ENCODE results near the gene HACD2. TPM values are rescaled to one million over a fixed set of nuclear protein-coding genes. Genes with fewer than 3 reads are reported as not detected.

The HACD2 gene
- polyA plus RNA-seq, 1 of the 3 experiments (the other 2 are of a cell fraction), result 13.8 TPM

- H3K9me3 ChIP-seq, result peaks cover 16% of the 10 kb centered on the region
- H3K4me3 ChIP-seq (ENCODE audit: low read depth in 2 of 2, low read length in 1 of 2), result no peak overlapping the region
- H2AFZ ChIP-seq (ENCODE audit: low read depth), result no peak overlapping the region
- CTCF ChIA-PET, result interaction anchor here (0.7 to 2.6 kb wide), 7 partner anchors 9 to 295 kb away, joined by 3 to 10 read pairs (median 3); no protein-coding TSS in a partner anchor
- POLR2A ChIA-PET, result no interaction called here
- peaks cover 10% of the 10 kb centered on the region for H3F3A ChIP-seq (replicated peaks; ENCODE audit: insufficient read depth)
- WGBS (ENCODE audit: low lambda C conversion rate), result 73% methylated on average over 1 of the region's 1 CpG
- no peak overlapping the region for H3K27ac ChIP-seq (ENCODE audit: low read depth in 2 of 2, low read length in 1 of 2)
- no peaks in the 10 kb centered on the region for H3K4me1 ChIP-seq (ENCODE audit: control insufficient read depth in 1 of 2, insufficient read depth in 2 of 2, low read depth in 1 of 2, low read length in 1 of 2)
- H4K20me1 ChIP-seq (ENCODE audit: insufficient read depth), result no peaks in the 10 kb centered on the region
- DNase-seq, result no peak
- H3K27me3 ChIP-seq (ENCODE audit: insufficient read depth), result no peaks in the 10 kb centered on the region
- H3K9me2 ChIP-seq, result no peaks in the 10 kb centered on the region
- H3K36me3 ChIP-seq (replicated peaks in 1 of 2; ENCODE audit: control insufficient read depth in 1 of 2, insufficient read depth in 2 of 2, low read length in 1 of 2), result peaks cover 6 to 9% of the 10 kb centered on the region in 2 experiments
- H3K9ac ChIP-seq, result no peak overlapping the region
- no peak overlapping the region for H3K4me2 ChIP-seq
- TF ChIP-seq POLR2AphosphoS5 (IDR thresholded peaks at IDR 0.05; ENCODE audit: low read depth, low read length) (no peak), RFX5 (IDR thresholded peaks at IDR 0.05; ENCODE audit: low read length) (no peak), YY1 (IDR thresholded peaks at IDR 0.05; ENCODE audit: low read depth) (no peak), RAD21 (IDR thresholded peaks at IDR 0.05; ENCODE audit: low read length) (no peak), CHD2 (IDR thresholded peaks at IDR 0.05; ENCODE audit: low read length, partially characterized antibody) (no peak), USF1 (IDR thresholded peaks at IDR 0.05; ENCODE audit: borderline replicate concordance, low read depth) (no peak), MEF2A (IDR thresholded peaks at IDR 0.05; ENCODE audit: borderline replicate concordance, low read depth) (no peak), MXI1 (IDR thresholded peaks at IDR 0.05; ENCODE audit: low read depth, low read length) (no peak), FOSL2 (IDR thresholded peaks at IDR 0.05; ENCODE audit: borderline replicate concordance, low read depth) (no peak), SMC3 (IDR thresholded peaks at IDR 0.05; ENCODE audit: low read depth, low read length) (no peak), SIN3A (IDR thresholded peaks at IDR 0.05; ENCODE audit: borderline replicate concordance, low read depth, low read length) (no peak), ELF1 (IDR thresholded peaks at IDR 0.05) (no peak), NFIC (IDR thresholded peaks at IDR 0.05; ENCODE audit: borderline replicate concordance) (no peak), IRF3 (IDR thresholded peaks at IDR 0.05; ENCODE audit: low read depth, low read length) (no peak), RCOR1 (IDR thresholded peaks at IDR 0.05; ENCODE audit: low read length) (no peak), PBX3 (IDR thresholded peaks at IDR 0.05) (no peak), CTCF (IDR thresholded peaks at IDR 0.05) (no peak)
- H3K79me2 ChIP-seq (ENCODE audit: insufficient read depth), result no peaks in the 10 kb centered on the region
Observed at GRCh38 chr3:123553536-123553935, 31.3 kb downstream of the HACD2 start.

All from SK-N-SH (cell line).